CD4-positive, alpha-beta T cell (primary cell): Measurements from ENCODE around the gene ADH7. TPM values are rescaled to one million over a fixed set of nuclear protein-coding genes. Genes with fewer than 3 reads are reported as not detected.

Source experiments
- ATAC-seq: fragments of 200-7000 bp; cut with Tn5 transposase; one replicate; pipeline ENCODE4 v1.10.0; 2022; ENCODE audit warnings: mild to moderate bottlenecking; ENCODE audit not compliant: poor library complexity
- CTCF ChIA-PET: fragments of 350-600 bp; sonication (Branson Sonifier 250); formaldehyde crosslinking; loops from one replicate; lab custom pipeline; 2021; ENCODE audit warnings: antibody characterized with exemption, inconsistent platforms; lab: Charles Lee
- POLR2A ChIA-PET: fragments of 350-600 bp; sonication (Branson Sonifier 250); formaldehyde crosslinking; loops from one replicate; lab custom pipeline; 2021; ENCODE audit warnings: antibody characterized with exemption, inconsistent platforms; lab: Charles Lee
- DNase-seq, 14 experiments: peaks; one replicate each; pipeline ENCODE4 v3.0.0-alpha.2; 2013 to 2020; ENCODE audit warnings: mixed read lengths in 2 of 14
- H3K27ac ChIP-seq, 2 donors: one replicate each; pipeline versions ENCODE4 v1.5.1 to v1.7.0; 2013; ENCODE audit warnings: low read length in 2 of 2, low read depth in 1 of 2, mild to moderate bottlenecking in 1 of 2
- H3K27me3 ChIP-seq, 2 experiments: 1 replicate in 1 of 2; 2 replicates in 1 of 2; pipeline versions ENCODE4 v1.6.1 to v1.7.0; 2013; ENCODE audit warnings: low read length in 2 of 2, control low read depth in 1 of 2, mild to moderate bottlenecking in 1 of 2, moderate library complexity in 1 of 2; ENCODE audit not compliant: insufficient read depth in 2 of 2, control insufficient read depth in 1 of 2
- H3K36me3 ChIP-seq: one replicate; pipeline ENCODE4 v1.6.1; 2013; ENCODE audit warnings: low read length, control low read depth; ENCODE audit not compliant: insufficient read depth
- H3K4me1 ChIP-seq: one replicate; pipeline ENCODE4 v1.6.1; 2013; ENCODE audit warnings: low read length, control low read depth; ENCODE audit not compliant: insufficient read depth
- H3K4me3 ChIP-seq: one replicate; pipeline ENCODE4 v1.5.1; 2013; ENCODE audit warnings: mild to moderate bottlenecking, low read length, moderate library complexity
- H3K9me3 ChIP-seq, 2 experiments: 1 replicate in 1 of 2; 2 replicates in 1 of 2; pipeline versions ENCODE4 v1.6.1 to v1.7.0; 2013; ENCODE audit warnings: low read length in 2 of 2, mild to moderate bottlenecking in 2 of 2, control low read depth in 1 of 2, moderate library complexity in 1 of 2; ENCODE audit not compliant: control insufficient read depth in 1 of 2, insufficient read depth in 1 of 2
- H3K27ac Mint-ChIP-seq: one replicate; pipeline ENCODE4 v1.8.0; 2020; ENCODE audit warnings: mixed read lengths
- H3K27me3 Mint-ChIP-seq: one replicate; pipeline ENCODE4 v1.8.0; 2021; ENCODE audit warnings: mixed read lengths
- H3K36me3 Mint-ChIP-seq: one replicate; pipeline ENCODE4 v1.8.0; 2021; ENCODE audit warnings: low read depth, mixed read lengths
- H3K4me1 Mint-ChIP-seq: one replicate; pipeline ENCODE4 v1.8.0; 2021; ENCODE audit warnings: low read depth, mixed read lengths
- H3K4me3 Mint-ChIP-seq: one replicate; pipeline ENCODE4 v1.8.0; 2020; ENCODE audit warnings: mild to moderate bottlenecking, mixed read lengths
- H3K9me3 Mint-ChIP-seq: one replicate; pipeline ENCODE4 v1.8.0; 2020; ENCODE audit warnings: mixed read lengths
- intact Hi-C, 2 experiments: fragments of 100-400 bp; cut with DNase I in 1 of 2; cut with micrococcal nuclease in 1 of 2; formaldehyde crosslinking; loops; one replicate each; pipeline versions ENCODE4 v1.15.1 to v1.9.0; 2023 to 2025; cut with DNase I, micrococcal nuclease
- total RNA-seq, 174 experiments: library from RNA in 2 of 174; stranded (reverse) in 2 of 174; gene quantifications; one replicate each; pipeline ENCODE4 v1.2.3 and lab custom pipeline; 2021 to 2026
- TF ChIP-seq, protein P1 (sequence below): fragments of 200-600 bp; IDR thresholded peaks from one replicate; pipeline ENCODE4 v1.8.0; 2022; ENCODE audit warnings: antibody characterized with exemption, mild to moderate bottlenecking

ADH7 gene
- total RNA-seq, 2 experiments from 2014 or later: not detected

- H3K27ac ChIP-seq: no peak overlapping the region
- Mint-ChIP-seq H3K4me3 (no peak overlapping the region), H3K9me3 (no peaks in the 10 kb centered on the region), H3K36me3 (no peaks in the 10 kb centered on the region), H3K27ac (no peak overlapping the region), H3K4me1 (no peaks in the 10 kb centered on the region), H3K27me3 (peaks cover 16% of the 10 kb centered on the region)
- ChIA-PET POLR2A (no interaction called here), CTCF (no interaction called here)
- ATAC-seq (no peak), DNase-seq (no peak)
- TF ChIP-seq, protein P1, sequence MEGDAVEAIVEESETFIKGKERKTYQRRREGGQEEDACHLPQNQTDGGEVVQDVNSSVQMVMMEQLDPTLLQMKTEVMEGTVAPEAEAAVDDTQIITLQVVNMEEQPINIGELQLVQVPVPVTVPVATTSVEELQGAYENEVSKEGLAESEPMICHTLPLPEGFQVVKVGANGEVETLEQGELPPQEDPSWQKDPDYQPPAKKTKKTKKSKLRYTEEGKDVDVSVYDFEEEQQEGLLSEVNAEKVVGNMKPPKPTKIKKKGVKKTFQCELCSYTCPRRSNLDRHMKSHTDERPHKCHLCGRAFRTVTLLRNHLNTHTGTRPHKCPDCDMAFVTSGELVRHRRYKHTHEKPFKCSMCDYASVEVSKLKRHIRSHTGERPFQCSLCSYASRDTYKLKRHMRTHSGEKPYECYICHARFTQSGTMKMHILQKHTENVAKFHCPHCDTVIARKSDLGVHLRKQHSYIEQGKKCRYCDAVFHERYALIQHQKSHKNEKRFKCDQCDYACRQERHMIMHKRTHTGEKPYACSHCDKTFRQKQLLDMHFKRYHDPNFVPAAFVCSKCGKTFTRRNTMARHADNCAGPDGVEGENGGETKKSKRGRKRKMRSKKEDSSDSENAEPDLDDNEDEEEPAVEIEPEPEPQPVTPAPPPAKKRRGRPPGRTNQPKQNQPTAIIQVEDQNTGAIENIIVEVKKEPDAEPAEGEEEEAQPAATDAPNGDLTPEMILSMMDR: no peak
- no peaks in the 10 kb centered on the region for H3K27me3 ChIP-seq
- no peaks in the 10 kb centered on the region for H3K9me3 ChIP-seq
- intact Hi-C loops: loop anchor here (2.0 to 10.0 kb wide), 7 partner anchors 85 to 995 kb away; no protein-coding TSS in a partner anchor
- no peaks in the 10 kb centered on the region for H3K36me3 ChIP-seq
- no peaks in the 10 kb centered on the region for H3K4me1 ChIP-seq
- H3K4me3 ChIP-seq: no peak overlapping the region
Measured at GRCh38 chr4:99461623-99462401, 26.7 kb upstream of the ADH7 start.

- Histone ChIP-seq H3K4me1 (no peaks in the 10 kb centered on the region), H3K27me3 (no peaks in the 10 kb centered on the region), H3K4me3 (no peak overlapping the region), H3K9me3 (no peaks in the 10 kb centered on the region), H3K27ac (no peak overlapping the region), H3K36me3 (no peaks in the 10 kb centered on the region)
- no peaks in the 10 kb centered on the region for H3K36me3 Mint-ChIP-seq
- ChIA-PET POLR2A (interaction anchor here (1.2 kb wide), 1 partner anchor 9 kb away, joined by 3 read pairs; no protein-coding TSS in a partner anchor), CTCF (no interaction called here)
- TF ChIP-seq, protein P1: no peak
- H3K9me3 Mint-ChIP-seq: no peaks in the 10 kb centered on the region
- DNase-seq (no peak), ATAC-seq (no peak)
- peaks cover 20% of the 10 kb centered on the region for H3K27me3 Mint-ChIP-seq
- H3K4me3 Mint-ChIP-seq: no peak overlapping the region
- no peaks in the 10 kb centered on the region for H3K4me1 Mint-ChIP-seq
- no peak overlapping the region for H3K27ac Mint-ChIP-seq
- intact Hi-C loops: loop anchor here (5.0 to 10.0 kb wide), 4 partner anchors 88 to 525 kb away; no protein-coding TSS in a partner anchor
Measured at GRCh38 chr4:99459546-99460042, 24.5 kb upstream of the ADH7 start.

DNA sequence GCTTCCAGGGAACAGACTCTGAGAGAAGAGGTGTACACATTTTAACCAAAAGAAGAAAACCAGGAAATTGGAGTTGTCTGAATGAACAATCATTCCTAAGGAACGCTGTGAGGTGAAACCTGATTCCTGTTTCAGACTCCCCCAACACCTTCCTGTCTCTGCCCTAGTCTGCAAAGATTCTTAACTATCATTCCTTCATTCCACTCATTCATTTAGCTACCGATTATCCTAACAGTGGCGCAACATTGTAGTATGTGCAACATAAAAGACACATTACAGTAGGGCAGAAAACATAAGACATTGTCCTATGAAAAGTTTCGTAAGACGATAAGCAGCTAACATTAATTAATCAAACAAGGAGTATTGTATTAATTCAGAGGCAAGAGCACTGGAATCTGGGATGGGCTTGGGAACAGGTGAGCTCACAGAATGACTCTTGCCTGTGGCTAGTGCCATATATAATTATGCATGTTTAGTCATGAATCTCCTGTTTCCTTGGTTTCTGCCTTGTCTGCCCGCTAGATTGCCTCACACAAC, 23.8 kb upstream of the ADH7 start:
- ATAC-seq (no peak), DNase-seq (no peak)
- Histone ChIP-seq H3K27me3 (peaks cover 0 to under 1% of the 10 kb centered on the region in 2 experiments), H3K9me3 (peaks cover 0 to 2% of the 10 kb centered on the region in 2 experiments), H3K36me3 (no peaks in the 10 kb centered on the region), H3K4me1 (no peaks in the 10 kb centered on the region), H3K27ac (no peak overlapping the region), H3K4me3 (no peak overlapping the region)
- no peaks in the 10 kb centered on the region for H3K9me3 Mint-ChIP-seq
- no peaks in the 10 kb centered on the region for H3K4me1 Mint-ChIP-seq
- TF ChIP-seq, protein P1: no peak
- intact Hi-C loops: no loop called here
- CTCF ChIA-PET: no interaction called here
- H3K27ac Mint-ChIP-seq: no peak overlapping the region
- POLR2A ChIA-PET: interaction anchor here (1.2 kb wide), 1 partner anchor 10 kb away, joined by 3 read pairs; no protein-coding TSS in a partner anchor
- H3K4me3 Mint-ChIP-seq: no peak overlapping the region
- peaks cover 20% of the 10 kb centered on the region for H3K27me3 Mint-ChIP-seq
- no peaks in the 10 kb centered on the region for H3K36me3 Mint-ChIP-seq
